CD4-positive, alpha-beta T cell (primary cell): ENCODE results near the gene RASA2. TPM values are rescaled to one million over a fixed set of nuclear protein-coding genes. Genes with fewer than 3 reads are reported as not detected.

Experiments used
- ATAC-seq: fragments of 200-7000 bp; cut with Tn5 transposase; one replicate; pipeline ENCODE4 v1.10.0; 2022; ENCODE audit warnings: mild to moderate bottlenecking; ENCODE audit not compliant: poor library complexity
- CTCF ChIA-PET: fragments of 350-600 bp; sonication (Branson Sonifier 250); formaldehyde crosslinking; loops from one replicate; lab custom pipeline; 2021; ENCODE audit warnings: antibody characterized with exemption, inconsistent platforms; lab: Charles Lee
- POLR2A ChIA-PET: fragments of 350-600 bp; sonication (Branson Sonifier 250); formaldehyde crosslinking; loops from one replicate; lab custom pipeline; 2021; ENCODE audit warnings: antibody characterized with exemption, inconsistent platforms; lab: Charles Lee
- DNase-seq, 14 experiments: peaks; one replicate each; pipeline ENCODE4 v3.0.0-alpha.2; 2013 to 2020; ENCODE audit warnings: mixed read lengths in 2 of 14
- H3K27ac ChIP-seq, 2 donors: one replicate each; pipeline versions ENCODE4 v1.5.1 to v1.7.0; 2013; ENCODE audit warnings: low read length in 2 of 2, low read depth in 1 of 2, mild to moderate bottlenecking in 1 of 2
- H3K27me3 ChIP-seq, 2 experiments: 1 replicate in 1 of 2; 2 replicates in 1 of 2; pipeline versions ENCODE4 v1.6.1 to v1.7.0; 2013; ENCODE audit warnings: low read length in 2 of 2, control low read depth in 1 of 2, mild to moderate bottlenecking in 1 of 2, moderate library complexity in 1 of 2; ENCODE audit not compliant: insufficient read depth in 2 of 2, control insufficient read depth in 1 of 2
- H3K36me3 ChIP-seq: one replicate; pipeline ENCODE4 v1.6.1; 2013; ENCODE audit warnings: low read length, control low read depth; ENCODE audit not compliant: insufficient read depth
- H3K4me1 ChIP-seq: one replicate; pipeline ENCODE4 v1.6.1; 2013; ENCODE audit warnings: low read length, control low read depth; ENCODE audit not compliant: insufficient read depth
- H3K4me3 ChIP-seq: one replicate; pipeline ENCODE4 v1.5.1; 2013; ENCODE audit warnings: mild to moderate bottlenecking, low read length, moderate library complexity
- H3K9me3 ChIP-seq, 2 experiments: 1 replicate in 1 of 2; 2 replicates in 1 of 2; pipeline versions ENCODE4 v1.6.1 to v1.7.0; 2013; ENCODE audit warnings: low read length in 2 of 2, mild to moderate bottlenecking in 2 of 2, control low read depth in 1 of 2, moderate library complexity in 1 of 2; ENCODE audit not compliant: control insufficient read depth in 1 of 2, insufficient read depth in 1 of 2
- H3K27ac Mint-ChIP-seq: one replicate; pipeline ENCODE4 v1.8.0; 2020; ENCODE audit warnings: mixed read lengths
- H3K27me3 Mint-ChIP-seq: one replicate; pipeline ENCODE4 v1.8.0; 2021; ENCODE audit warnings: mixed read lengths
- H3K36me3 Mint-ChIP-seq: one replicate; pipeline ENCODE4 v1.8.0; 2021; ENCODE audit warnings: low read depth, mixed read lengths
- H3K4me1 Mint-ChIP-seq: one replicate; pipeline ENCODE4 v1.8.0; 2021; ENCODE audit warnings: low read depth, mixed read lengths
- H3K4me3 Mint-ChIP-seq: one replicate; pipeline ENCODE4 v1.8.0; 2020; ENCODE audit warnings: mild to moderate bottlenecking, mixed read lengths
- H3K9me3 Mint-ChIP-seq: one replicate; pipeline ENCODE4 v1.8.0; 2020; ENCODE audit warnings: mixed read lengths
- intact Hi-C, 2 experiments: fragments of 100-400 bp; cut with DNase I in 1 of 2; cut with micrococcal nuclease in 1 of 2; formaldehyde crosslinking; loops; one replicate each; pipeline versions ENCODE4 v1.15.1 to v1.9.0; 2023 to 2025; cut with DNase I, micrococcal nuclease
- total RNA-seq, 174 experiments: library from RNA in 2 of 174; stranded (reverse) in 2 of 174; gene quantifications; one replicate each; pipeline ENCODE4 v1.2.3 and lab custom pipeline; 2021 to 2026
- TF ChIP-seq, protein P1 (sequence below): fragments of 200-600 bp; IDR thresholded peaks from one replicate; pipeline ENCODE4 v1.8.0; 2022; ENCODE audit warnings: antibody characterized with exemption, mild to moderate bottlenecking

The RASA2 gene
- total RNA-seq, 2 experiments from 2014 or later: 96.1 to 96.4 TPM

DNA sequence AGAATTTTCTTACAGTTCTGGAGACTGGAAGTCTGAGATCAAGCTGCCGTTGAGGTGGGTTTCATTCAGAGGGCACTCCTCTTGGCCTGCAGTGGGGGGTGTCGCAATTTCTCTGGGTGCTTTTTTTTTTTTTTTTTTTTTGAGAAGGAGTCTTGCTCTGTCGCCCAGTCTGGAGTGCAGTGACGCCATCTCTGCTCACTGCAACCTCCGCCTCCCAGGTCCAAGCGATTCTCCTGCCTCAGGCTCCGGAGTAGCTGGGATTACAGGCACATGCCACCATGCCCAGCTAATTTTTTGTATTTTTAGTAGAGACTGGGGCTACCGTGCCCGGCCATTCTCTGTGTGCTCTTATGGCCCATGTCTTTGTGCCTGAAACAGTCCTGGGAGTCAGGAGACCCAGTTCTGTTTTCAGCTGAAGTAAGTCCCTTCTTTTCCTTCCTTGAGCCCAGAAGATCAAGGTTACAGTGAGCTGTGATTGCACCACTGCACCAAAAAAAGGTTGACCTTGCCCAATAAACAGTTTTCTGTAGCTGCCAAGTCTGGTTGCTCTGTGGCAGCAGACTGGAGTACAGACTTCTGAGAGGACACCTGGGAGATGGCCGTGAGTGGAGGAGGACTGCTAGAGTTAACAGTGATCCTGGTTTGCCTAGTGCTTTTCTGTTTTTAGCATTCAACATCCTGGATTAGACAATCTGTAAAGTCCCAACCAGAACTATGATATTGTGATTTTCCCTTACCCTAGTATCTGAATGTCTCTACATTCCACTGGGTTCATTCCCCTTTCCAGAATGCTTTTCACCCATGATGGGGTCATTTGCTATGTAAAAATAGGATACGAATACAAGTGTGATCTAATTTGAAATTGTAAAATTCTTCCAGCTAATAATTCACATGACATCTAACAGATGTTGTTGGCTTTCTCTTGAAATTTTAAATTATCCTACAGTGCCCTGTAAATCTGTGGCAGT is 174.7 kb downstream of the RASA2 start:
- Mint-ChIP-seq H3K27me3 (peaks cover 75% of the 10 kb centered on the region), H3K4me1 (peaks cover 8% of the 10 kb centered on the region), H3K36me3 (no peaks in the 10 kb centered on the region), H3K4me3 (no peak overlapping the region), H3K27ac (no peak overlapping the region), H3K9me3 (no peaks in the 10 kb centered on the region)
- Histone ChIP-seq H3K9me3 (peaks cover 0 to 20% of the 10 kb centered on the region in 2 experiments), H3K4me1 (peaks cover 13% of the 10 kb centered on the region), H3K27me3 (peaks cover 35 to 41% of the 10 kb centered on the region in 2 experiments), H3K36me3 (no peaks in the 10 kb centered on the region), H3K27ac (no peak overlapping the region), H3K4me3 (no peak overlapping the region)
- TF ChIP-seq, protein P1, sequence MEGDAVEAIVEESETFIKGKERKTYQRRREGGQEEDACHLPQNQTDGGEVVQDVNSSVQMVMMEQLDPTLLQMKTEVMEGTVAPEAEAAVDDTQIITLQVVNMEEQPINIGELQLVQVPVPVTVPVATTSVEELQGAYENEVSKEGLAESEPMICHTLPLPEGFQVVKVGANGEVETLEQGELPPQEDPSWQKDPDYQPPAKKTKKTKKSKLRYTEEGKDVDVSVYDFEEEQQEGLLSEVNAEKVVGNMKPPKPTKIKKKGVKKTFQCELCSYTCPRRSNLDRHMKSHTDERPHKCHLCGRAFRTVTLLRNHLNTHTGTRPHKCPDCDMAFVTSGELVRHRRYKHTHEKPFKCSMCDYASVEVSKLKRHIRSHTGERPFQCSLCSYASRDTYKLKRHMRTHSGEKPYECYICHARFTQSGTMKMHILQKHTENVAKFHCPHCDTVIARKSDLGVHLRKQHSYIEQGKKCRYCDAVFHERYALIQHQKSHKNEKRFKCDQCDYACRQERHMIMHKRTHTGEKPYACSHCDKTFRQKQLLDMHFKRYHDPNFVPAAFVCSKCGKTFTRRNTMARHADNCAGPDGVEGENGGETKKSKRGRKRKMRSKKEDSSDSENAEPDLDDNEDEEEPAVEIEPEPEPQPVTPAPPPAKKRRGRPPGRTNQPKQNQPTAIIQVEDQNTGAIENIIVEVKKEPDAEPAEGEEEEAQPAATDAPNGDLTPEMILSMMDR: no peak
- intact Hi-C loops: no loop called here
- ATAC-seq (no peak), DNase-seq (no peak)
- ChIA-PET POLR2A (no interaction called here), CTCF (no interaction called here)

DNA sequence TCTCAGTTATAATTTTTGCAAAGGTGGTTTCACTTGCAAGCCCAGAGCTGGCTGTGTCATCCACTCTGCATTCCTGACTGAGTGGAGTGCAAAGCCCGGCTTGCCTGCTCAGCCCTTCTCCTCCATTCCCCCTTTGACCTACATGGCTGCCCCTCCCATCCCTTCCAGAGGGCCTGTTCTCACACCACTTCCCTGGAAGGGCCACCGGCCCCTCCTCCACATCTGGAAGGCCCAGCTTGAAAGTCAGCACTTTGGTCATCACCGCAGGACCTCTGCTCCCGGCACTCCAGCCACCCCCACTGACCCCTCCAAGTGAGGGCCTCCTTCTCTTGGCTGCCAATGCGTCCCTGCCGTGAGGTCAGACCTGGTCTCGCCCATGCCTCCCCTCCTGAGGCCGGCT is 177.2 kb downstream of the RASA2 start:
- Histone ChIP-seq H3K27ac (no peak overlapping the region), H3K4me3 (no peak overlapping the region), H3K4me1 (peaks cover 13% of the 10 kb centered on the region), H3K27me3 (peaks cover 18 to 26% of the 10 kb centered on the region in 2 experiments), H3K36me3 (no peaks in the 10 kb centered on the region), H3K9me3 (peaks cover 5 to 18% of the 10 kb centered on the region in 2 experiments)
- Mint-ChIP-seq H3K36me3 (no peaks in the 10 kb centered on the region), H3K27ac (no peak overlapping the region), H3K27me3 (peaks cover 55% of the 10 kb centered on the region), H3K4me1 (peaks cover 8% of the 10 kb centered on the region), H3K4me3 (no peak overlapping the region), H3K9me3 (peaks cover 2% of the 10 kb centered on the region)
- DNase-seq: no peak
- ATAC-seq: no peak
- ChIA-PET POLR2A (no interaction called here), CTCF (no interaction called here)
- intact Hi-C loops: no loop called here
- TF ChIP-seq, protein P1: no peak

Other genes with a start within 250 kb of the RASA2 start
- gene ZBTB38, start 118.5 kb upstream of the RASA2 start, total RNA-seq: 10 to 100 TPM; 21.8 to 22.0 TPM